Neural cell (in vitro differentiated cells): ENCODE results near the gene MAGI1. TPM values are rescaled to one million over a fixed set of nuclear protein-coding genes. Genes with fewer than 3 reads are reported as not detected.

Source experiments
- H2AFZ ChIP-seq: fragments of 200-600, 300-800 bp; sonication (generic), shearing (Covaris generic); 2 replicates; pipeline ENCODE4 v1.6.0; 2014; ENCODE audit warnings: low read depth, mild to moderate bottlenecking, antibody characterized with exemption, low read length, moderate library complexity
- H3F3A ChIP-seq: fragments of 200-600 bp; shearing (Covaris generic); 2 replicates; pipeline ENCODE4 v1.6.1; 2016; ENCODE audit warnings: mild to moderate bottlenecking, moderate library complexity, mixed read lengths, antibody characterized with exemption, low read length; ENCODE audit not compliant: insufficient read depth, poor library complexity, severe bottlenecking
- H3K27ac ChIP-seq: fragments of 200-600, 300-800 bp; sonication (generic), shearing (Covaris generic); 2 replicates; pipeline ENCODE4 v1.5.1; 2014; ENCODE audit warnings: mild to moderate bottlenecking, low read length, moderate library complexity
- H3K27me3 ChIP-seq: fragments of 300-800, 200-600 bp; sonication (generic), shearing (Covaris generic); 2 replicates; pipeline ENCODE4 v1.6.0; 2014; ENCODE audit warnings: mild to moderate bottlenecking, low read depth, low read length, moderate library complexity; ENCODE audit not compliant: insufficient read depth
- H3K36me3 ChIP-seq: fragments of 300-800, 200-600 bp; sonication (generic), shearing (Covaris generic); 2 replicates; pipeline ENCODE4 v1.5.1; 2014; ENCODE audit warnings: mild to moderate bottlenecking, antibody characterized with exemption, low read length, moderate library complexity; ENCODE audit not compliant: insufficient read depth
- H3K4me2 ChIP-seq: fragments of 300-800, 200-600 bp; sonication (generic), shearing (Covaris generic); 2 replicates; pipeline ENCODE4 v1.6.0; 2014; ENCODE audit warnings: mild to moderate bottlenecking, low read length
- H3K4me3 ChIP-seq: fragments of 300-800, 200-600 bp; sonication (generic), shearing (Covaris generic); 2 replicates; pipeline ENCODE4 v1.5.1; 2014; ENCODE audit warnings: mild to moderate bottlenecking, low read length, moderate library complexity
- H3K79me2 ChIP-seq: fragments of 200-600 bp; shearing (Covaris generic); replicated peaks from 2 replicates; pipeline ENCODE4 v1.6.0; 2014; ENCODE audit warnings: mild to moderate bottlenecking, low read length, moderate library complexity; ENCODE audit not compliant: insufficient read depth
- H3K9ac ChIP-seq: fragments of 300-800, 200-600 bp; sonication (generic), shearing (Covaris generic); 2 replicates; pipeline ENCODE4 v1.6.1; 2016; ENCODE audit warnings: mild to moderate bottlenecking, low read length, mixed read lengths
- H3K9me2 ChIP-seq: fragments of 200-600 bp; shearing (Covaris generic); 2 replicates; pipeline ENCODE4 v1.6.1; 2016; ENCODE audit warnings: mild to moderate bottlenecking, low read length, mixed read lengths; ENCODE audit not compliant: insufficient read depth
- H3K9me3 ChIP-seq: fragments of 200-600, 300-800 bp; sonication (generic), shearing (Covaris generic); 2 replicates; pipeline ENCODE4 v1.6.1; 2016; ENCODE audit warnings: mild to moderate bottlenecking, mixed run types, low read length, moderate library complexity, mixed read lengths
- H4K20me1 ChIP-seq: fragments of 200-600 bp; shearing (Covaris generic); 2 replicates; pipeline ENCODE4 v1.6.1; 2016; ENCODE audit warnings: mild to moderate bottlenecking, mixed run types; ENCODE audit not compliant: insufficient read depth
- EP300 ChIP-seq: fragments of 450-650 bp; conservative IDR thresholded peaks from 2 replicates; pipeline ENCODE4 v1.6.1; 2014; ENCODE audit warnings: antibody characterized with exemption, mild to moderate bottlenecking, moderate library complexity; ENCODE audit not compliant: poor library complexity, severe bottlenecking
- EZH2 ChIP-seq: fragments of 200-600, 300-800 bp; shearing (Covaris generic), sonication (generic); IDR thresholded peaks from 2 replicates; pipeline ENCODE4 v1.6.1; 2014; ENCODE audit warnings: antibody characterized with exemption, low read length, borderline replicate concordance, mild to moderate bottlenecking; ENCODE audit not compliant: insufficient read depth, poor library complexity, severe bottlenecking
- MXI1 ChIP-seq: fragments of 450-650 bp; conservative IDR thresholded peaks from 2 replicates; pipeline ENCODE4 v1.6.1; 2014; ENCODE audit warnings: antibody characterized with exemption, mild to moderate bottlenecking; ENCODE audit not compliant: poor library complexity, severe bottlenecking
- POLR2AphosphoS5 ChIP-seq: IDR thresholded peaks from 2 replicates; pipeline ENCODE4 v1.6.1; 2012
- RAD21 ChIP-seq: fragments of 450-650 bp; conservative IDR thresholded peaks from 2 replicates; pipeline ENCODE4 v1.6.1; 2014; ENCODE audit warnings: antibody characterized with exemption, mild to moderate bottlenecking, moderate library complexity
- REST ChIP-seq: IDR thresholded peaks from 2 replicates; pipeline ENCODE4 v1.6.1; 2012; ENCODE audit warnings: borderline replicate concordance
- SMC3 ChIP-seq: fragments of 450-650 bp; conservative IDR thresholded peaks from 2 replicates; pipeline ENCODE4 v1.6.1; 2014; ENCODE audit warnings: antibody characterized with exemption, mild to moderate bottlenecking, moderate library complexity; ENCODE audit not compliant: poor library complexity
- TAF1 ChIP-seq: IDR thresholded peaks from 2 replicates; pipeline ENCODE4 v1.6.1; 2012; ENCODE audit warnings: low read depth
- polyA plus RNA-seq: library from polyadenylated mRNA; depleted of rRNA; stranded (reverse); fragments of >200 nt; gene quantifications from 2 replicates; pipeline ENCODE4 v1.2.3, GENCODE V29; 2014
- TF ChIP-seq, protein P1 (sequence below): fragments of 450-650 bp; IDR thresholded peaks from 2 replicates; pipeline ENCODE4 v1.5.1; 2014; ENCODE audit warnings: antibody characterized with exemption, mild to moderate bottlenecking, moderate library complexity; ENCODE audit not compliant: poor library complexity, severe bottlenecking

The MAGI1 gene
- polyA plus RNA-seq, 1 donor from 2014 or later: 44.7 TPM

- Histone ChIP-seq H3K4me3 (no peak overlapping the region), H3K36me3 (no peaks in the 10 kb centered on the region), H4K20me1 (no peaks in the 10 kb centered on the region), H3K79me2 (peaks cover 9% of the 10 kb centered on the region), H3K27ac (no peak overlapping the region), H3K9me2 (no peaks in the 10 kb centered on the region), H3F3A (peaks cover 6% of the 10 kb centered on the region), H3K9ac (no peak overlapping the region), H3K9me3 (no peaks in the 10 kb centered on the region), H3K4me2 (no peak overlapping the region), H3K27me3 (no peaks in the 10 kb centered on the region), H2AFZ (no peak overlapping the region)
- TF ChIP-seq SMC3 (no peak), RAD21 (no peak), TAF1 (no peak), REST (no peak), MXI1 (no peak), EP300 (no peak), POLR2AphosphoS5 (no peak), EZH2 (no peak)
- TF ChIP-seq, protein P1, sequence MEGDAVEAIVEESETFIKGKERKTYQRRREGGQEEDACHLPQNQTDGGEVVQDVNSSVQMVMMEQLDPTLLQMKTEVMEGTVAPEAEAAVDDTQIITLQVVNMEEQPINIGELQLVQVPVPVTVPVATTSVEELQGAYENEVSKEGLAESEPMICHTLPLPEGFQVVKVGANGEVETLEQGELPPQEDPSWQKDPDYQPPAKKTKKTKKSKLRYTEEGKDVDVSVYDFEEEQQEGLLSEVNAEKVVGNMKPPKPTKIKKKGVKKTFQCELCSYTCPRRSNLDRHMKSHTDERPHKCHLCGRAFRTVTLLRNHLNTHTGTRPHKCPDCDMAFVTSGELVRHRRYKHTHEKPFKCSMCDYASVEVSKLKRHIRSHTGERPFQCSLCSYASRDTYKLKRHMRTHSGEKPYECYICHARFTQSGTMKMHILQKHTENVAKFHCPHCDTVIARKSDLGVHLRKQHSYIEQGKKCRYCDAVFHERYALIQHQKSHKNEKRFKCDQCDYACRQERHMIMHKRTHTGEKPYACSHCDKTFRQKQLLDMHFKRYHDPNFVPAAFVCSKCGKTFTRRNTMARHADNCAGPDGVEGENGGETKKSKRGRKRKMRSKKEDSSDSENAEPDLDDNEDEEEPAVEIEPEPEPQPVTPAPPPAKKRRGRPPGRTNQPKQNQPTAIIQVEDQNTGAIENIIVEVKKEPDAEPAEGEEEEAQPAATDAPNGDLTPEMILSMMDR: no peak
Observed at GRCh38 chr3:65600888-65601287, 437.8 kb downstream of the MAGI1 start.

DNA sequence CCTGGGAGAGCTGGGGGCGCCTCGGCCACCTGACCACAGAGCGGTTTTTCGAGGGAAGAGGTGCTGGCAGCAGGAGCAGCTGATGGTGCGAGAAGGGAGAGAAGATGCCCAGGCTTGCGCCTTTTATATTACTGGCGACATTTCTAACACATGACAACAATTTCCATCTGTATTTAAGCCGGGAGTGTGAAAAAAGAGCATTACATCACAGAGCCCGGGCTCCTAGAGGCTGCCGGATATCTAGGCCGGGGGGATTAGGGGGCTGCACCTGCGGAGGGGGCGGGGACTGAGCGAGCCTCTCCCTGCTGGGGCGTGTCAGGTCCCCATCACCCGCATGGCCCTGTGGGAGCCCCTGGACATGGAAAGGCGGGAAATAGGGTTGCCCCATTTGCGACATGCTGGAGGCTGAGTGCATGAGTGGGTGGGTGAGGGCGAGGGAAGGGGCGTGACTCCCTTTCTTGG lies 440.7 kb downstream of the MAGI1 start:
- no peaks in the 10 kb centered on the region for H3K9me2 ChIP-seq
- H3K4me2 ChIP-seq: no peak overlapping the region
- peaks cover 6% of the 10 kb centered on the region for H3F3A ChIP-seq
- H3K4me3 ChIP-seq: peak overlapping the region; percentile 72
- no peaks in the 10 kb centered on the region for H3K9me3 ChIP-seq
- no peaks in the 10 kb centered on the region for H3K27me3 ChIP-seq
- peak overlapping the region; percentile 93 for H2AFZ ChIP-seq
- peak overlapping the region; percentile 95 for H3K27ac ChIP-seq
- no peaks in the 10 kb centered on the region for H3K36me3 ChIP-seq
- peak; percentile 87 for TF ChIP-seq POLR2AphosphoS5
- no peak for TF ChIP-seq REST
- TF ChIP-seq TAF1: peak; percentile 7
- H3K9ac ChIP-seq: peak overlapping the region; percentile 98
- peaks cover 36% of the 10 kb centered on the region for H3K79me2 ChIP-seq
- H4K20me1 ChIP-seq: no peaks in the 10 kb centered on the region
